ENCODE results near the gene PRKCB.

PRKCB gene

DNA sequence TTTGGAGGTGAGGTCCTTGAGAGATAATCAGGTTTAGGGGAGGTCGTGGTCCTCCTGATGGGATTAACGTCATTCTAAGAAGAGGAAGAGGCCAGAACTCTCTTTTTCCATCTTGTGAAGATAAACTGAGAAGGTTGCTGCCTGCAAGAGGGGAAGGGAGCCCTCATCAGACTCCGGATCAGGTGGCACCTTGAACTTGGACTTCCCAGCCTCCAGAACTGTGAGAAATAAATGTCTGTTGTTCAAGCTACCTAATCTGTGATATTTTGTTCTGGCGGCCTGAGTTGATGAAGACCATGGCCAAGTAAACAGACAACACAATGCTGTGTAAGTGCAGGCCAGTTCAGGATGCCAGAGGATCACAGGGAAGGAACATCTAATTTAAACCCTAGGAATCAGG lies 10.9 kb upstream of the PRKCB start:
- H3K27ac ChIP-seq (ENCODE audit: low read depth, low read length): no peak overlapping the region
- no peak overlapping the region for H3K4me2 ChIP-seq (ENCODE audit: low read length)
- H3K4me3 ChIP-seq (ENCODE audit: low read length): no peak overlapping the region
- no peaks in the 10 kb centered on the region for H3F3A ChIP-seq (ENCODE audit: control insufficient read depth, insufficient read depth)
- H3K9me3 ChIP-seq (ENCODE audit: control insufficient read depth, insufficient read depth, low read length): 0 out of 2 replicates have a peak, but pooled peaks cover 11% of the 10 kb centered on the region
- H3K4me1 ChIP-seq (ENCODE audit: control insufficient read depth, low read length): peaks cover 11% of the 10 kb centered on the region
- no peaks in the 10 kb centered on the region for H3K36me3 ChIP-seq (ENCODE audit: control insufficient read depth, low read length)
- no peaks in the 10 kb centered on the region for H3K79me2 ChIP-seq (ENCODE audit: control insufficient read depth, low read length)
- H4K20me1 ChIP-seq (ENCODE audit: control insufficient read depth, insufficient read depth, low read depth, low read length): no peaks in the 10 kb centered on the region
- TF ChIP-seq EZH2phosphoT487 (IDR thresholded peaks at IDR 0.05; ENCODE audit: borderline replicate concordance, low read length) (no peak), CTCF (IDR thresholded peaks at IDR 0.05; ENCODE audit: low read depth, low read length, poor library complexity, severe bottlenecking) (no peak)
- no peaks in the 10 kb centered on the region for H3K27me3 ChIP-seq (ENCODE audit: control insufficient read depth, low read length)
- H3K9me2 ChIP-seq (replicated peaks; ENCODE audit: control insufficient read depth, low read length): no peaks in the 10 kb centered on the region

GRCh38 chr16:23826528-23827045 lies 9.2 kb upstream of the PRKCB start:
- TF ChIP-seq CTCF (IDR thresholded peaks at IDR 0.05; ENCODE audit: low read depth, low read length, poor library complexity, severe bottlenecking) (no peak), EZH2phosphoT487 (IDR thresholded peaks at IDR 0.05; ENCODE audit: borderline replicate concordance, low read length) (no peak)
- Histone ChIP-seq H3K4me2 (ENCODE audit: low read length) (peak overlapping the region; percentile 13), H3K4me1 (ENCODE audit: control insufficient read depth, low read length) (peaks cover 11% of the 10 kb centered on the region), H3K79me2 (ENCODE audit: control insufficient read depth, low read length) (no peaks in the 10 kb centered on the region), H3K4me3 (ENCODE audit: low read length) (no peak overlapping the region), H3K27me3 (ENCODE audit: control insufficient read depth, low read length) (no peaks in the 10 kb centered on the region), H4K20me1 (ENCODE audit: control insufficient read depth, insufficient read depth, low read depth, low read length) (no peaks in the 10 kb centered on the region), H3K9me2 (replicated peaks; ENCODE audit: control insufficient read depth, low read length) (no peaks in the 10 kb centered on the region), H3K27ac (ENCODE audit: low read depth, low read length) (no peak overlapping the region), H3K36me3 (ENCODE audit: control insufficient read depth, low read length) (no peaks in the 10 kb centered on the region), H3K9me3 (ENCODE audit: control insufficient read depth, insufficient read depth, low read length) (peaks cover 14% of the 10 kb centered on the region; the same call in 1 of the 2 replicates), H3F3A (ENCODE audit: control insufficient read depth, insufficient read depth) (no peaks in the 10 kb centered on the region)

GRCh38 chr16:23827057-23827456 lies 8.7 kb upstream of the PRKCB start:
- peaks cover 11% of the 10 kb centered on the region for H3K4me1 ChIP-seq (ENCODE audit: control insufficient read depth, low read length)
- TF ChIP-seq CTCF (IDR thresholded peaks at IDR 0.05; ENCODE audit: low read depth, low read length, poor library complexity, severe bottlenecking): no peak
- TF ChIP-seq EZH2phosphoT487 (IDR thresholded peaks at IDR 0.05; ENCODE audit: borderline replicate concordance, low read length): no peak
- H3K79me2 ChIP-seq (ENCODE audit: control insufficient read depth, low read length): no peaks in the 10 kb centered on the region
- no peak overlapping the region for H3K27ac ChIP-seq (ENCODE audit: low read depth, low read length)
- H3K9me2 ChIP-seq (replicated peaks; ENCODE audit: control insufficient read depth, low read length): no peaks in the 10 kb centered on the region
- no peak overlapping the region for H3K4me3 ChIP-seq (ENCODE audit: low read length)
- H3F3A ChIP-seq (ENCODE audit: control insufficient read depth, insufficient read depth): no peaks in the 10 kb centered on the region
- H4K20me1 ChIP-seq (ENCODE audit: control insufficient read depth, insufficient read depth, low read depth, low read length): no peaks in the 10 kb centered on the region
- H3K27me3 ChIP-seq (ENCODE audit: control insufficient read depth, low read length): no peaks in the 10 kb centered on the region
- H3K4me2 ChIP-seq (ENCODE audit: low read length): peak overlapping the region; percentile 13; the same call in 1 of the 2 replicates
- H3K9me3 ChIP-seq (ENCODE audit: control insufficient read depth, insufficient read depth, low read length): peaks cover 14% of the 10 kb centered on the region; the same call in 1 of the 2 replicates
- H3K36me3 ChIP-seq (ENCODE audit: control insufficient read depth, low read length): no peaks in the 10 kb centered on the region
